Tongue (tissue), 2 donors: ENCODE results near the gene CACNG1. TPM values are rescaled to one million over a fixed set of nuclear protein-coding genes. Genes with fewer than 3 reads are reported as not detected.
"Not testable (repeated sequence)": the region's sequence is repeated elsewhere in the genome, so short reads cannot be mapped to it uniquely, and the experiment has no call there.

Source experiments
- DNase-seq: peaks from one replicate; pipeline ENCODE4 v3.0.0-alpha.2; 2015
- total RNA-seq: library from RNA; depleted of rRNA; stranded (reverse); fragments of >200 nt; gene quantifications from one replicate; pipeline ENCODE4 v1.2.3, GENCODE V29; 2014

The CACNG1 gene
- total RNA-seq, 1 donor from 2014 or later, result 44.4 TPM

GRCh38 chr17:67080804-67081203 is 36.5 kb downstream of the CACNG1 start:
- DNase-seq, result no peak

GRCh38 chr17:67082107-67082506 is 37.8 kb downstream of the CACNG1 start:
- no peak for DNase-seq

GRCh38 chr17:67085406-67085805 is 41.1 kb downstream of the CACNG1 start:
- no peak for DNase-seq

- no peak for DNase-seq
These were observed 44.3 kb downstream of the CACNG1 start for GRCh38 chr17:67088639-67089038.

GRCh38 chr17:67090341-67090740 is 46.0 kb downstream of the CACNG1 start:
- DNase-seq, result no peak

- DNase-seq, result no peak
These were observed 47.9 kb downstream of the CACNG1 start for GRCh38 chr17:67092291-67092690.

- DNase-seq, result not testable (repeated sequence)
These were observed 48.4 kb downstream of the CACNG1 start for GRCh38 chr17:67092710-67093109.

- DNase-seq, result no peak
These were observed 49.0 kb downstream of the CACNG1 start for GRCh38 chr17:67093348-67093747.

GRCh38 chr17:67095291-67095690 is 50.9 kb downstream of the CACNG1 start:
- DNase-seq, result not testable (repeated sequence)

- DNase-seq, result no peak
These were observed 51.4 kb downstream of the CACNG1 start for GRCh38 chr17:67095803-67096202.

- no peak for DNase-seq
These were observed 52.3 kb downstream of the CACNG1 start for GRCh38 chr17:67096609-67097008.

GRCh38 chr17:67098006-67098405 is 53.7 kb downstream of the CACNG1 start:
- DNase-seq, result no peak

- not testable (repeated sequence) for DNase-seq
These were observed 60.3 kb downstream of the CACNG1 start for GRCh38 chr17:67104641-67105040.

GRCh38 chr17:67105213-67105612 is 60.9 kb downstream of the CACNG1 start:
- DNase-seq, result no peak

Other genes with a start within 250 kb of the CACNG1 start
- not detected for gene CACNG5, start 209.4 kb upstream of the CACNG1 start, total RNA-seq
- gene CACNG4, start 79.8 kb upstream of the CACNG1 start, total RNA-seq, result 1.6 TPM
- gene HELZ, start 200.6 kb downstream of the CACNG1 start, total RNA-seq, result 147 TPM